Liver (tissue), 9 donors: ENCODE measurements around the gene PLB1. TPM values are rescaled to one million over a fixed set of nuclear protein-coding genes. Genes with fewer than 3 reads are reported as not detected.

ENCODE experiments used
- DNase-seq: peaks from one replicate; pipeline ENCODE4 v3.0.0-alpha.2; 2017; ENCODE audit warnings: low spot score
- H3K27ac ChIP-seq, 2 donors: one replicate each; pipeline ENCODE4 v1.7.0; 2013; ENCODE audit warnings: inconsistent platforms in 2 of 2, low read length in 2 of 2, control low read depth in 1 of 2, low read depth in 1 of 2, mild to moderate bottlenecking in 1 of 2
- H3K27me3 ChIP-seq, 4 donors: one replicate each; pipeline versions ENCODE4 v1.6.1 to v1.7.0; 2013; ENCODE audit warnings: low read length in 3 of 4, inconsistent platforms in 1 of 4, mild to moderate bottlenecking in 1 of 4, moderate library complexity in 1 of 4; ENCODE audit not compliant: control insufficient read depth in 4 of 4, insufficient read depth in 4 of 4
- H3K36me3 ChIP-seq, 4 donors: one replicate each; pipeline versions ENCODE4 v1.6.1 to v1.7.0; 2013; ENCODE audit warnings: low read length in 3 of 4, mild to moderate bottlenecking in 3 of 4, low read depth in 1 of 4, moderate library complexity in 1 of 4; ENCODE audit not compliant: control insufficient read depth in 4 of 4, insufficient read depth in 3 of 4
- H3K4me1 ChIP-seq, 4 donors: one replicate each; pipeline versions ENCODE4 v1.6.1 to v1.7.0; 2013; ENCODE audit warnings: low read length in 3 of 4, mild to moderate bottlenecking in 3 of 4, moderate library complexity in 1 of 4; ENCODE audit not compliant: control insufficient read depth in 4 of 4, insufficient read depth in 4 of 4
- H3K4me3 ChIP-seq, 3 donors: one replicate each; pipeline versions ENCODE4 v1.6.1 to v1.7.0; 2013; ENCODE audit warnings: low read length in 3 of 3, control low read depth in 1 of 3, low read depth in 1 of 3, mild to moderate bottlenecking in 1 of 3
- H3K9ac ChIP-seq, 2 donors: one replicate each; pipeline ENCODE4 v1.7.0; 2013; ENCODE audit warnings: low read length in 2 of 2, mild to moderate bottlenecking in 2 of 2, moderate library complexity in 2 of 2, control low read depth in 1 of 2, low read depth in 1 of 2
- H3K9me3 ChIP-seq, 4 donors: one replicate each; pipeline versions ENCODE4 v1.6.1 to v1.7.0; 2013; ENCODE audit warnings: low read length in 3 of 4; ENCODE audit not compliant: control insufficient read depth in 4 of 4
- ATF3 ChIP-seq: IDR thresholded peaks from 2 replicates; pipeline ENCODE4 v1.6.1; 2016; ENCODE audit warnings: antibody characterized with exemption
- CTCF ChIP-seq: fragments of 150-350 bp; IDR thresholded peaks from 2 replicates; pipeline ENCODE4 v1.5.1; 2017; ENCODE audit warnings: improper control_type of control experiment, low read depth, low read length; ENCODE audit not compliant: missing input control
- EGR1 ChIP-seq, 2 donors: IDR thresholded peaks; 2 replicates each; pipeline ENCODE4 v1.6.1; 2016 to 2018; ENCODE audit warnings: antibody characterized with exemption in 2 of 2, low read depth in 2 of 2
- FOXA1 ChIP-seq: IDR thresholded peaks from 2 replicates; pipeline ENCODE4 v1.6.1; 2016; ENCODE audit warnings: antibody characterized with exemption
- GABPA ChIP-seq, 2 donors: IDR thresholded peaks in 1 of 2; conservative IDR thresholded peaks in 1 of 2; 2 replicates each; pipeline ENCODE4 v1.6.1; 2016; ENCODE audit warnings: antibody characterized with exemption in 2 of 2, mild to moderate bottlenecking in 1 of 2, moderate library complexity in 1 of 2
- HNF4A ChIP-seq, 2 donors: conservative IDR thresholded peaks; 2 replicates each; pipeline ENCODE4 v1.6.1; 2016; ENCODE audit warnings: antibody characterized with exemption in 2 of 2, mild to moderate bottlenecking in 2 of 2
- HNF4G ChIP-seq: IDR thresholded peaks from 2 replicates; pipeline ENCODE4 v1.6.1; 2016; ENCODE audit warnings: antibody characterized with exemption
- JUND ChIP-seq, 2 donors: IDR thresholded peaks; 2 replicates each; pipeline ENCODE4 v1.6.1; 2016; ENCODE audit warnings: antibody characterized with exemption in 2 of 2
- NR2F2 ChIP-seq: IDR thresholded peaks from 2 replicates; pipeline ENCODE4 v1.6.1; 2016; ENCODE audit warnings: antibody characterized with exemption
- RAD21 ChIP-seq, 2 donors: IDR thresholded peaks; 2 replicates each; pipeline ENCODE4 v1.6.1; 2016; ENCODE audit warnings: antibody characterized with exemption in 2 of 2, mild to moderate bottlenecking in 2 of 2
- RXRA ChIP-seq, 2 donors: IDR thresholded peaks; 2 replicates each; pipeline ENCODE4 v1.6.1; 2017 to 2018; ENCODE audit warnings: antibody characterized with exemption in 2 of 2, mild to moderate bottlenecking in 1 of 2
- SP1 ChIP-seq: IDR thresholded peaks from 2 replicates; pipeline ENCODE4 v1.6.1; 2018; ENCODE audit warnings: antibody characterized with exemption, mild to moderate bottlenecking
- TAF1 ChIP-seq: conservative IDR thresholded peaks from 2 replicates; pipeline ENCODE4 v1.6.1; 2016; ENCODE audit warnings: antibody characterized with exemption, mild to moderate bottlenecking
- YY1 ChIP-seq: IDR thresholded peaks from 2 replicates; pipeline ENCODE4 v1.6.1; 2016; ENCODE audit warnings: antibody characterized with exemption, mild to moderate bottlenecking
- WGBS: extraction: QIAGEN DNeasy Blood & Tissue Kit; methylation state at CpG from one replicate; pipeline ENCODE4 v1.1.7; 2013; 5-methylcytosine and 5-hydroxymethylcytosine counted together
- polyA plus RNA-seq, 2 donors: library from polyadenylated mRNA; stranded (reverse) in 1 of 2; unstranded in 1 of 2; fragments of 200-250 nt in 1 of 2; fragments of >200 nt in 1 of 2; fragmentation: Nextera tagmentation in 1 of 2; extraction: Ambion mirVana in 1 of 2; gene quantifications; one replicate each; pipeline versions ENCODE4 v1.2.1 to v1.2.3, GENCODE V29; 2013 to 2015
- total RNA-seq, 2 donors: library from RNA; depleted of rRNA; stranded (reverse); fragments of >200 nt; gene quantifications; one replicate each; pipeline ENCODE4 v1.2.3, GENCODE V29; 2014
- TF ChIP-seq, protein P1 (sequence below): IDR thresholded peaks from 2 replicates; pipeline ENCODE4 v1.6.1; 2016; ENCODE audit warnings: antibody characterized with exemption
- TF ChIP-seq, protein P2 (sequence below): IDR thresholded peaks from 2 replicates; pipeline ENCODE4 v1.6.1; 2016; ENCODE audit warnings: antibody characterized with exemption, mild to moderate bottlenecking
- TF ChIP-seq, protein P3 (sequence below): IDR thresholded peaks from 2 replicates; pipeline ENCODE4 v1.6.1; 2016; ENCODE audit warnings: antibody characterized with exemption
- donor health status: healthy.
- donor health status: healthy.
- donor health status: healthy.
- donor health status: healthy.
- donor health status: healthy.

The PLB1 gene
- total and polyA plus RNA-seq, 4 donors = 0.58 to 4.5 (median 1.6) TPM

- Histone ChIP-seq H3K9ac (no peak overlapping the region), H3K9me3 (no peaks in the 10 kb centered on the region), H3K36me3 (no peaks in the 10 kb centered on the region), H3K27me3 (no peaks in the 10 kb centered on the region), H3K27ac (no peak overlapping the region), H3K4me1 (peaks cover 0 to 6% (median 4%) of the 10 kb centered on the region in 4 donors), H3K4me3 (no peak overlapping the region)
- TF ChIP-seq, protein P1, sequence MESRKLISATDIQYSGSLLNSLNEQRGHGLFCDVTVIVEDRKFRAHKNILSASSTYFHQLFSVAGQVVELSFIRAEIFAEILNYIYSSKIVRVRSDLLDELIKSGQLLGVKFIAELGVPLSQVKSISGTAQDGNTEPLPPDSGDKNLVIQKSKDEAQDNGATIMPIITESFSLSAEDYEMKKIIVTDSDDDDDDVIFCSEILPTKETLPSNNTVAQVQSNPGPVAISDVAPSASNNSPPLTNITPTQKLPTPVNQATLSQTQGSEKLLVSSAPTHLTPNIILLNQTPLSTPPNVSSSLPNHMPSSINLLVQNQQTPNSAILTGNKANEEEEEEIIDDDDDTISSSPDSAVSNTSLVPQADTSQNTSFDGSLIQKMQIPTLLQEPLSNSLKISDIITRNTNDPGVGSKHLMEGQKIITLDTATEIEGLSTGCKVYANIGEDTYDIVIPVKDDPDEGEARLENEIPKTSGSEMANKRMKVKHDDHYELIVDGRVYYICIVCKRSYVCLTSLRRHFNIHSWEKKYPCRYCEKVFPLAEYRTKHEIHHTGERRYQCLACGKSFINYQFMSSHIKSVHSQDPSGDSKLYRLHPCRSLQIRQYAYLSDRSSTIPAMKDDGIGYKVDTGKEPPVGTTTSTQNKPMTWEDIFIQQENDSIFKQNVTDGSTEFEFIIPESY = no peak
- TF ChIP-seq JUND (IDR thresholded peaks at IDR 0.05) (no peak), ATF3 (no peak), HNF4A (conservative IDR thresholded peaks at IDR 0.05) (no peak), RXRA (IDR thresholded peaks at IDR 0.05) (no peak), SP1 (no peak), EGR1 (IDR thresholded peaks at IDR 0.05; ENCODE audit: low read depth in 2 of 2) (no peak), TAF1 (no peak)
- TF ChIP-seq, protein P2, sequence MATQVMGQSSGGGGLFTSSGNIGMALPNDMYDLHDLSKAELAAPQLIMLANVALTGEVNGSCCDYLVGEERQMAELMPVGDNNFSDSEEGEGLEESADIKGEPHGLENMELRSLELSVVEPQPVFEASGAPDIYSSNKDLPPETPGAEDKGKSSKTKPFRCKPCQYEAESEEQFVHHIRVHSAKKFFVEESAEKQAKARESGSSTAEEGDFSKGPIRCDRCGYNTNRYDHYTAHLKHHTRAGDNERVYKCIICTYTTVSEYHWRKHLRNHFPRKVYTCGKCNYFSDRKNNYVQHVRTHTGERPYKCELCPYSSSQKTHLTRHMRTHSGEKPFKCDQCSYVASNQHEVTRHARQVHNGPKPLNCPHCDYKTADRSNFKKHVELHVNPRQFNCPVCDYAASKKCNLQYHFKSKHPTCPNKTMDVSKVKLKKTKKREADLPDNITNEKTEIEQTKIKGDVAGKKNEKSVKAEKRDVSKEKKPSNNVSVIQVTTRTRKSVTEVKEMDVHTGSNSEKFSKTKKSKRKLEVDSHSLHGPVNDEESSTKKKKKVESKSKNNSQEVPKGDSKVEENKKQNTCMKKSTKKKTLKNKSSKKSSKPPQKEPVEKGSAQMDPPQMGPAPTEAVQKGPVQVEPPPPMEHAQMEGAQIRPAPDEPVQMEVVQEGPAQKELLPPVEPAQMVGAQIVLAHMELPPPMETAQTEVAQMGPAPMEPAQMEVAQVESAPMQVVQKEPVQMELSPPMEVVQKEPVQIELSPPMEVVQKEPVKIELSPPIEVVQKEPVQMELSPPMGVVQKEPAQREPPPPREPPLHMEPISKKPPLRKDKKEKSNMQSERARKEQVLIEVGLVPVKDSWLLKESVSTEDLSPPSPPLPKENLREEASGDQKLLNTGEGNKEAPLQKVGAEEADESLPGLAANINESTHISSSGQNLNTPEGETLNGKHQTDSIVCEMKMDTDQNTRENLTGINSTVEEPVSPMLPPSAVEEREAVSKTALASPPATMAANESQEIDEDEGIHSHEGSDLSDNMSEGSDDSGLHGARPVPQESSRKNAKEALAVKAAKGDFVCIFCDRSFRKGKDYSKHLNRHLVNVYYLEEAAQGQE = no peak
- 94% methylated on average over 4 of the region's 4 CpGs for WGBS
- no peak for DNase-seq
Measured at GRCh38 chr2:28565033-28565432, 69.2 kb downstream of the PLB1 start.

- Histone ChIP-seq H3K27ac (no peak overlapping the region), H3K4me1 (peaks cover 0 to 6% (median 4%) of the 10 kb centered on the region in 4 donors), H3K9ac (no peak overlapping the region), H3K36me3 (no peaks in the 10 kb centered on the region), H3K4me3 (no peak overlapping the region), H3K9me3 (no peaks in the 10 kb centered on the region), H3K27me3 (no peaks in the 10 kb centered on the region)
- 34% methylated on average over 3 of the region's 3 CpGs for WGBS
- no peak for DNase-seq
- TF ChIP-seq RAD21 (IDR thresholded peaks at IDR 0.05) (no peak), SP1 (no peak), HNF4G (no peak), GABPA (IDR thresholded peaks at IDR 0.05 in 1 of 2, conservative IDR thresholded peaks at IDR 0.05 in 1 of 2) (no peak), HNF4A (conservative IDR thresholded peaks at IDR 0.05) (no peak), CTCF (no peak), JUND (IDR thresholded peaks at IDR 0.05) (no peak), FOXA1 (no peak), TAF1 (no peak), ATF3 (no peak), RXRA (IDR thresholded peaks at IDR 0.05) (no peak), YY1 (no peak), NR2F2 (no peak), EGR1 (IDR thresholded peaks at IDR 0.05; ENCODE audit: low read depth in 2 of 2) (no peak)
- TF ChIP-seq, protein P3, sequence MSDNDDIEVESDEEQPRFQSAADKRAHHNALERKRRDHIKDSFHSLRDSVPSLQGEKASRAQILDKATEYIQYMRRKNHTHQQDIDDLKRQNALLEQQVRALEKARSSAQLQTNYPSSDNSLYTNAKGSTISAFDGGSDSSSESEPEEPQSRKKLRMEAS = no peak
- TF ChIP-seq, protein P1 = no peak
- TF ChIP-seq, protein P2 = no peak
Measured at GRCh38 chr2:28565720-28566295, 69.9 kb downstream of the PLB1 start.
